ENCODE measurements around the gene PCDHA13. TPM values are rescaled to one million over a fixed set of nuclear protein-coding genes. Genes with fewer than 3 reads are reported as not detected.

Gene PCDHA13
- total RNA-seq: not detected

GRCh38 chr5:140881889-140882590 lies at the start of gene PCDHA13:
Gene PCDHA13 (plus strand): TSS chr5:140882124. CDS start chr5:140882269, 145 bp downstream.

GRCh38 chr5:140833993-140834392 lies 47.9 kb upstream of the PCDHA13 start, which contains the start of gene PCDHA7:
Gene PCDHA7 (plus strand): TSS chr5:140834269. CDS start chr5:140834384, 115 bp downstream.

GRCh38 chr5:140840978-140841962 lies 40.7 kb upstream of the PCDHA13 start, which contains the start of gene PCDHA8:
Gene PCDHA8 (plus strand): TSS chr5:140841187. CDS start chr5:140841322, 135 bp downstream.

GRCh38 chr5:140848139-140849102 lies 33.5 kb upstream of the PCDHA13 start, which contains the start of gene PCDHA9:
Gene PCDHA9 (plus strand): TSS chr5:140848382. CDS start chr5:140848496, 114 bp downstream.

GRCh38 chr5:140855772-140856674 lies 25.9 kb upstream of the PCDHA13 start, which contains the start of gene PCDHA10:
Gene PCDHA10 (plus strand): TSS chr5:140855897. CDS start chr5:140856049, 152 bp downstream.

GRCh38 chr5:140868721-140869554 lies 13.0 kb upstream of the PCDHA13 start, which contains the start of gene PCDHA11:
Gene PCDHA11 (plus strand): TSS chr5:140868957. CDS start chr5:140869104, 147 bp downstream.

GRCh38 chr5:140875085-140876065 lies 6.5 kb upstream of the PCDHA13 start, which contains the start of gene PCDHA12:
Gene PCDHA12 (plus strand): TSS chr5:140875308. CDS start chr5:140875473, 165 bp downstream.

GRCh38 chr5:140925806-140926442 lies 44.0 kb downstream of the PCDHA13 start, which contains the start of gene PCDHAC1:
Gene PCDHAC1 (plus strand): TSS chr5:140926299. CDS start chr5:140926893, 594 bp downstream.

Other genes starting within 250 kb of the PCDHA13 start
- under 1 TPM; 0.66 to 0.77 TPM for gene CD14, start 248.9 kb upstream of the PCDHA13 start, total RNA-seq
- 10 to 100 TPM; 35.5 to 38.1 TPM for gene TMCO6, start 242.7 kb upstream of the PCDHA13 start, total RNA-seq
- gene NDUFA2, start 234.5 kb upstream of the PCDHA13 start, total RNA-seq: 10 to 100 TPM; 70.9 to 72.6 TPM
- gene IK, start 234.3 kb upstream of the PCDHA13 start, total RNA-seq: 100 to 1,000 TPM; 118 to 121 TPM
- 10 to 100 TPM; 34.2 to 34.7 TPM for gene WDR55, start 217.2 kb upstream of the PCDHA13 start, total RNA-seq
- 1 to 10 TPM; 2.5 to 2.9 TPM for gene DND1, start 208.5 kb upstream of the PCDHA13 start, total RNA-seq
- 10 to 100 TPM; 69.7 to 74.2 TPM for gene HARS1, start 190.8 kb upstream of the PCDHA13 start, total RNA-seq
- gene HARS2, start 190.7 kb upstream of the PCDHA13 start, total RNA-seq: 10 to 100 TPM; 32.3 to 35.3 TPM
- 10 to 100 TPM; 56.1 to 56.9 TPM for gene ZMAT2, start 181.7 kb upstream of the PCDHA13 start, total RNA-seq
- gene PCDHA1, start 96.0 kb upstream of the PCDHA13 start, total RNA-seq: not detected
- not detected for gene PCDHA2, start 87.3 kb upstream of the PCDHA13 start, total RNA-seq
- gene PCDHA3, start 81.1 kb upstream of the PCDHA13 start, total RNA-seq: not detected
- not detected for gene PCDHA4, start 75.1 kb upstream of the PCDHA13 start, total RNA-seq
- not detected for gene PCDHA5, start 60.5 kb upstream of the PCDHA13 start, total RNA-seq
- gene PCDHA6, start 54.2 kb upstream of the PCDHA13 start, total RNA-seq: not detected
- gene PCDHA7, start 47.9 kb upstream of the PCDHA13 start, total RNA-seq: not detected
- not detected for gene PCDHA8, start 40.9 kb upstream of the PCDHA13 start, total RNA-seq
- not detected for gene PCDHA9, start 33.7 kb upstream of the PCDHA13 start, total RNA-seq
- not detected for gene PCDHA10, start 26.2 kb upstream of the PCDHA13 start, total RNA-seq
- gene PCDHA11, start 13.2 kb upstream of the PCDHA13 start, total RNA-seq: not detected
- not detected for gene PCDHA12, start 6.8 kb upstream of the PCDHA13 start, total RNA-seq
- gene PCDHAC1, start 44.2 kb downstream of the PCDHA13 start, total RNA-seq: not detected
- gene PCDHAC2, start 84.4 kb downstream of the PCDHA13 start, total RNA-seq: not detected
- not detected for gene PCDHB1, start 169.2 kb downstream of the PCDHA13 start, total RNA-seq
- under 1 TPM; 0.05 to 0.17 TPM for gene PCDHB2, start 212.5 kb downstream of the PCDHA13 start, total RNA-seq
- gene PCDHB3, start 218.3 kb downstream of the PCDHA13 start, total RNA-seq: not detected
- gene PCDHB4, start 239.7 kb downstream of the PCDHA13 start, total RNA-seq: not detected

Data from activated naive CD4-positive, alpha-beta T cell treated with anti-CD3 and anti-CD28 coated beads, Interleukin-2, amount 10 ng/mL, durations not matched to agents 5 hours and 36 hours (primary cell).